ENCODE measurements around the gene SYT8. TPM values are rescaled to one million over a fixed set of nuclear protein-coding genes. Genes with fewer than 3 reads are reported as not detected.
A peak's percentile ranks its signal among the peaks of the same experiment; 100 is the strongest.
"Not testable (repeated sequence)": the region's sequence is repeated elsewhere in the genome, so short reads cannot be mapped to it uniquely, and the experiment has no call there.

SYT8 gene
- total RNA-seq, 1 donor from 2014 or later: 0.53 TPM

- DNase-seq (ENCODE audit: low read depth) (no peak), FAIRE-seq (no peak)
- TF ChIP-seq CTCF (IDR thresholded peaks at IDR 0.05; ENCODE audit: insufficient read depth, low read length, severe bottlenecking): no peak
- H3K27me3 ChIP-seq (ENCODE audit: control insufficient read depth, insufficient read depth, low read length): no peaks in the 10 kb centered on the region
- no peak overlapping the region for H3K4me3 ChIP-seq (ENCODE audit: low read depth, low read length)
- H3K36me3 ChIP-seq (ENCODE audit: control insufficient read depth, insufficient read depth, low read length): no peaks in the 10 kb centered on the region
Observed at GRCh38 chr11:1807264-1807995, 27.4 kb upstream of the SYT8 start.

GRCh38 chr11:1810761-1811160, 24.0 kb upstream of the SYT8 start:
- H3K36me3 ChIP-seq (ENCODE audit: control insufficient read depth, insufficient read depth, low read length): no peaks in the 10 kb centered on the region
- no peak overlapping the region for H3K4me3 ChIP-seq (ENCODE audit: low read depth, low read length)
- TF ChIP-seq CTCF (IDR thresholded peaks at IDR 0.05; ENCODE audit: insufficient read depth, low read length, severe bottlenecking): no peak
- H3K27me3 ChIP-seq (ENCODE audit: control insufficient read depth, insufficient read depth, low read length): no peaks in the 10 kb centered on the region
- peak; percentile 20 for DNase-seq (ENCODE audit: low read depth)
- FAIRE-seq: peak; percentile 60

GRCh38 chr11:1812274-1812673, 22.5 kb upstream of the SYT8 start:
- Histone ChIP-seq H3K36me3 (ENCODE audit: control insufficient read depth, insufficient read depth, low read length) (no peaks in the 10 kb centered on the region), H3K27me3 (ENCODE audit: control insufficient read depth, insufficient read depth, low read length) (no peaks in the 10 kb centered on the region), H3K4me3 (ENCODE audit: low read depth, low read length) (no peak overlapping the region)
- TF ChIP-seq CTCF (IDR thresholded peaks at IDR 0.05; ENCODE audit: insufficient read depth, low read length, severe bottlenecking): no peak
- DNase-seq (ENCODE audit: low read depth) (no peak), FAIRE-seq (no peak)

- H3K36me3 ChIP-seq (ENCODE audit: control insufficient read depth, insufficient read depth, low read length): no peaks in the 10 kb centered on the region
- FAIRE-seq (no peak), DNase-seq (ENCODE audit: low read depth) (no peak)
- no peak for TF ChIP-seq CTCF (IDR thresholded peaks at IDR 0.05; ENCODE audit: insufficient read depth, low read length, severe bottlenecking)
- H3K4me3 ChIP-seq (ENCODE audit: low read depth, low read length): no peak overlapping the region
- H3K27me3 ChIP-seq (ENCODE audit: control insufficient read depth, insufficient read depth, low read length): no peaks in the 10 kb centered on the region
Observed at GRCh38 chr11:1812801-1813200, 22.0 kb upstream of the SYT8 start.

- DNase-seq (ENCODE audit: low read depth); H3K36me3 ChIP-seq (ENCODE audit: control insufficient read depth, insufficient read depth, low read length); H3K27me3 ChIP-seq (ENCODE audit: control insufficient read depth, insufficient read depth, low read length); H3K4me3 ChIP-seq (ENCODE audit: low read depth, low read length); FAIRE-seq: not testable (repeated sequence)
Observed at GRCh38 chr11:1813356-1813755, 21.4 kb upstream of the SYT8 start.

- Histone ChIP-seq H3K4me3 (ENCODE audit: low read depth, low read length) (no peak overlapping the region), H3K36me3 (ENCODE audit: control insufficient read depth, insufficient read depth, low read length) (no peaks in the 10 kb centered on the region), H3K27me3 (ENCODE audit: control insufficient read depth, insufficient read depth, low read length) (no peaks in the 10 kb centered on the region)
- no peak for TF ChIP-seq CTCF (IDR thresholded peaks at IDR 0.05; ENCODE audit: insufficient read depth, low read length, severe bottlenecking)
- FAIRE-seq: peak; percentile 90
- DNase-seq (ENCODE audit: low read depth): no peak
Observed at GRCh38 chr11:1814691-1815090, 20.1 kb upstream of the SYT8 start.

All from bronchial epithelial cell (primary cell).